ENCODE data around the gene GRIK3.

- TF ChIP-seq CTCF (optimal IDR thresholded peaks at IDR 0.05 in 1 of 3, IDR thresholded peaks at IDR 0.05 in 1 of 3, conservative IDR thresholded peaks at IDR 0.05 in 1 of 3; ENCODE audit: extremely low read depth in 1 of 3, insufficient read depth in 2 of 3, low read length in 3 of 3) (no peak), EZH2 (IDR thresholded peaks at IDR 0.05; ENCODE audit: low read length) (no peak)
Observed at GRCh38 chr1:36783475-36783874, 250.8 kb downstream of the GRIK3 start.
